Measurements from ENCODE around the gene TNPO1.

GRCh38 chr5:72860499-72860898 lies 44.0 kb downstream of the TNPO1 start:
- no peak for TF ChIP-seq CTCF (IDR thresholded peaks at IDR 0.05)
- TF ChIP-seq ZFX (IDR thresholded peaks at IDR 0.05; ENCODE audit: borderline replicate concordance) = no peak

Data from 22Rv1 (cell line).